ENCODE data around the gene FMN1.

DNA sequence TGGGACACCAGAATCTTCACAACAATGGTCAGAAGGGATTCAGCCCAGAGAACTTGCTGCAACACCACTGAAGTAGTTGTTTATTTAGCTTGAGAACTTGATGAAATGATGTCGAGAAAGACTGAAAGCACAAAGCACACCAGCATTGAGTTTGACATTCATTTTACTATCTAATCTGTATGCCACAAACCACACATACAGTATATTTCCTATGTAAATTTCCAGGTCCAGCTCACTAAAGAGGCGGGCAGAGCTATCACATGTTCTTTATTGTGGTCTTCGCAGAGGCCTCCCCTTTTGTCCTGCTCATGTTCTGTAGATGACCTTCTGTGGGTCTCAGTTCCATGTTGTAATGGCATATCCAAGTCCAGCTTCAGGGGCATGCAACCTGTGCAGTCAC is 10.4 kb upstream of the FMN1 start:
- TF ChIP-seq, protein P1, sequence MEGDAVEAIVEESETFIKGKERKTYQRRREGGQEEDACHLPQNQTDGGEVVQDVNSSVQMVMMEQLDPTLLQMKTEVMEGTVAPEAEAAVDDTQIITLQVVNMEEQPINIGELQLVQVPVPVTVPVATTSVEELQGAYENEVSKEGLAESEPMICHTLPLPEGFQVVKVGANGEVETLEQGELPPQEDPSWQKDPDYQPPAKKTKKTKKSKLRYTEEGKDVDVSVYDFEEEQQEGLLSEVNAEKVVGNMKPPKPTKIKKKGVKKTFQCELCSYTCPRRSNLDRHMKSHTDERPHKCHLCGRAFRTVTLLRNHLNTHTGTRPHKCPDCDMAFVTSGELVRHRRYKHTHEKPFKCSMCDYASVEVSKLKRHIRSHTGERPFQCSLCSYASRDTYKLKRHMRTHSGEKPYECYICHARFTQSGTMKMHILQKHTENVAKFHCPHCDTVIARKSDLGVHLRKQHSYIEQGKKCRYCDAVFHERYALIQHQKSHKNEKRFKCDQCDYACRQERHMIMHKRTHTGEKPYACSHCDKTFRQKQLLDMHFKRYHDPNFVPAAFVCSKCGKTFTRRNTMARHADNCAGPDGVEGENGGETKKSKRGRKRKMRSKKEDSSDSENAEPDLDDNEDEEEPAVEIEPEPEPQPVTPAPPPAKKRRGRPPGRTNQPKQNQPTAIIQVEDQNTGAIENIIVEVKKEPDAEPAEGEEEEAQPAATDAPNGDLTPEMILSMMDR (IDR thresholded peaks at IDR 0.05) = no peak
- TF ChIP-seq EP300 (IDR thresholded peaks at IDR 0.05) (no peak), POLR2AphosphoS5 (IDR thresholded peaks at IDR 0.05) (no peak)
